ENCODE data around the gene BATF2.
"Not testable (repeated sequence)": the region's sequence is repeated elsewhere in the genome, so short reads cannot be mapped to it uniquely, and the experiment has no call there.

BATF2 gene

GRCh38 chr11:64996710-64997380 is at the start of gene BATF2:
BATF2 (minus strand) TSS chr11:64996971; CDS start chr11:64996914, 57 bp downstream.
- peak; percentile 75 for DNase-seq

- no peak for DNase-seq
Measured at GRCh38 chr11:65045728-65046127, 49.0 kb upstream of the BATF2 start.

- no peak for DNase-seq
Measured at GRCh38 chr11:65045061-65045460, 48.3 kb upstream of the BATF2 start.

- no peak for DNase-seq
Measured at GRCh38 chr11:65043881-65044501, 47.2 kb upstream of the BATF2 start.

- DNase-seq: no peak
Measured at GRCh38 chr11:65042891-65043290, 46.1 kb upstream of the BATF2 start.

GRCh38 chr11:65040847-65041622 is 44.3 kb upstream of the BATF2 start, which contains the start of gene SAC3D1:
SAC3D1 (plus strand) TSS chr11:65041210; CDS start chr11:65041293, 83 bp downstream.
- peak; percentile 94 for DNase-seq

DNA sequence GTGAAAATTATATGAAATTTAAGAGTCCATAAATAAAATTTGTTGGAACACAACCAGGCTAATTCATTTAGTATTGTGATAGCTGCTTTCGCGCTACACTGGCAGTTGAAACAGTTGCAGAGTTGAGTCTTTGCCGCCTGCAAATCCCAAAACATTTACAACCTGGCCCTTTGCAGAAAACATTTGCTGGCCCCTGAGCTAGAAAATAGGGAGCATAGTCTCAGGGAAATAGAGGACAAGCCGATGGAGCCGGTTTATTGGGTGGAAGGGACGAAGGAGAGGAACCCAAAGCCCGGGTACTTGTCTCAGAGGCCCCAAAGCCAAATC is 43.7 kb upstream of the BATF2 start:
- no peak for DNase-seq

- no peak for DNase-seq
Measured at GRCh38 chr11:65036931-65037330, 40.2 kb upstream of the BATF2 start.

DNA sequence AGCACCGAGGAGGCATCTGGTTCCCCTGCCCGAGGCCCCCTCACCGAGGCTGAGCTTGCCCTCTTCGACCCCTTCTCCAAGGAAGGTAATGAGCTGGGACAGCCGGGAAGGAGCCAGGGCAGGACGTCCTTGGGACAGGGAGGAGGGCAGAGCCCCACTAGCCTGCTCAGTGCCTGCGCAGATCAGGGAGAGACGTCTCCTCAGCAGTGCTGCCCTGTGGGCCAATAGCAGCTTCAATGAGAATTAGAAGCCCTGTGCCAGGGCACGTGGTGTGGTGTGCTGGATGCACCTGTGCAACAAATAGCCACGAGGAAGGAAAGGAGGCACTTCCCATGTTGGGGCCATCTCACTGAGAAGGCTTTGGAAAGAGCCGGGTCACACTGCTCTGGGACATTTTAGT is 38.8 kb upstream of the BATF2 start:
- DNase-seq: no peak

- DNase-seq: no peak
Measured at GRCh38 chr11:65034423-65034822, 37.7 kb upstream of the BATF2 start.

GRCh38 chr11:65032216-65032615 is 35.4 kb upstream of the BATF2 start:
- DNase-seq: no peak

DNA sequence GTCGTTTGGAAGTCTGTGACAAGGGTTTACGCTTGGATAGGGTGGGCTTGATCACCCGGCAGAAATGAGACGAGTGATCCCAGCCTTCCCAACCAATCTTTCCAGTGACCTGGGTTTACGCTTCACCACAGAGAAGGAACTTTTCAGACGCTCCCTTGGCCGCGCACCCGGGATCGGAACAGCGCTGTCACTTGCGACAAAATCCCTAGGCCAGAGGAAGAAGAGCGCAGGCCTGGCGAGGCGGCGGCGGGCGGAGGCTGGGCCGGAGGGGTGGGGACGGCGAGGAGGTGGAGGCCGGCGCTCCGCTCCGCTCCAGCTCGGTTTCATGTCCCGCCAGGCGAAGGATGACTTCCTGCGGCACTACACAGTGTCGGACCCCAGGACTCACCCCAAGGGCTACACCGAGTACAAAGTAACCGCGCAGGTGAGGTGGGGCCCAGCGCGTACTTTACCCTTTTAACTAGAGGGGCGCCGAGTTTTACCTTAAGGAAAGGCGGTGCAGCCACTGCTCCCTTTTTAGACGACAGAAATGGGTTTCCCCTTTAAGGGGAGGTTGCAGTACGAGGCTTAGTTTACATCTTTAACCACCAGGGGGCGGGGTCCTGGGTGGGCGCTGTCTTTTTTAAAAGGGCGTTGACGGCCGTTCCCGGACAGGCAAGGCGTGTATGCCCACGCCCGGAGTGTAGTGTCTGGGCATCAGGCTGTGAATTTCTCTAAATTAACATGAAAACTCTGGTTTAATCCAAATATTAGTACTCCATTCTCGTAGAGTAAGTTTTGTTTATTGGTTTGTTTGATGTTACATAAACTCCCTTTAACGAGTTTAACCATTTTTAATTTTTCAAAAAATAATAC is 30.7 kb upstream of the BATF2 start, which contains the start of gene SNX15:
Gene SNX15, plus strand, starts transcription at position 227 of the 855 bp plus-strand sequence. Its CDS starts 99 bp downstream, at position 326.
- DNase-seq: peak; percentile 91

GRCh38 chr11:65026810-65027209 is 30.0 kb upstream of the BATF2 start:
- DNase-seq: no peak

DNA sequence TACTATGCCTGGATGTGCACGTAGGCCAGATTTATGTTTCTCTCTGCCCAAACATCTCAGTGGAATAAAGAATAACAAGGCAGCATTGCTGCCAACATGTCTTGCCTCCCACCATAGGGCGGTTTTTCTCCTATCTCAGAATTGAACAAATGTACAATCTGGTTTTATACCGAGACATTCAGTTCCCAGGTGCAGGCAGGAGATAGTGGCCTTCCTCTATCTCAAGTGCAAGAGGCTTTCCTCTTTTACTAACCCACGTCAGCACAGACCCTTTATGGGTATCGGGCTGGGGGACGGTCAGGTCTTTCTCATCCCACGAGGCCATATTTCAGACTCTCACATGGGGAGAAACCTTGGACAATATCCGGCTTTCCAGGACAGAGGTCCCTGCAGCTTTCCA is 26.7 kb upstream of the BATF2 start:
- not testable (repeated sequence) for DNase-seq

- no peak for DNase-seq
Measured at GRCh38 chr11:65021509-65021908, 24.7 kb upstream of the BATF2 start.

DNA sequence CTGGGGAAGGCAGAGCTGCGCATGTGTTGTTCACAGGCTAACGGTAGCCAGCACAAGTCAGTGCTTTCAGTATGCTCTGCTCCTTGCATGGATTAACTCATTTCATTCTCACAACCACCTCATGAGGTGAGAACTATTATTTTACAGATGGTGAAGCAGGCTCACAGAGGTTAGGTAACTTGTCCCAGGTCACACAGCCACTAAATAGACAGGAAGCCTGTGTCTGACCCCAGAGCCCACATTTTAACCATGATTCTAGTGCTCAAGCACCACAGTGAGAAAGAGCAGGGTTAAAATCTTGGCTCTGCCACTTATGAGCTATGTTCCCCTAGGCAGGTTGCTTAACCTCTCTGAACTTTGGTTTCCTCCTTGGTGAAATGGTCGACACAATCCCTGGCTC is 24.2 kb upstream of the BATF2 start:
- DNase-seq: no peak

DNA sequence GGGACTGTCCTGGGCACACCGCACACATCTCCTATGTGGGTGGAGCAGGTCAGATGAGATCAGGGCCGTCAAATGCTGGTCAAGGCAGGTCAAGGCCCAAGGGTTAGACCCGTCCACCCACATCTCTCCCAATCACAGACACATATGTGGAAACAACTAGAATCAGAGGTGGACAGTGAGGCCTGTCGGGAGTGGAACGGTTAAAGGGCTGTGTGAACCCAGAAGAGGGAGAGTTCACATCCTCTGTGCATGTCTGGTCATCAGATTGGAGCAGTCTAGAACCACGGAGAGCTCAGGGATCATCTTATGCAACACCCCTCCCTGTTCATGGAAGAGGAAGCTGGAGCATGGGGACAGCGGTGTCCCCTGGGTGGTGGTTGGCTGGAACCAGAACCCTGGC is 23.1 kb upstream of the BATF2 start:
- no peak for DNase-seq

DNA sequence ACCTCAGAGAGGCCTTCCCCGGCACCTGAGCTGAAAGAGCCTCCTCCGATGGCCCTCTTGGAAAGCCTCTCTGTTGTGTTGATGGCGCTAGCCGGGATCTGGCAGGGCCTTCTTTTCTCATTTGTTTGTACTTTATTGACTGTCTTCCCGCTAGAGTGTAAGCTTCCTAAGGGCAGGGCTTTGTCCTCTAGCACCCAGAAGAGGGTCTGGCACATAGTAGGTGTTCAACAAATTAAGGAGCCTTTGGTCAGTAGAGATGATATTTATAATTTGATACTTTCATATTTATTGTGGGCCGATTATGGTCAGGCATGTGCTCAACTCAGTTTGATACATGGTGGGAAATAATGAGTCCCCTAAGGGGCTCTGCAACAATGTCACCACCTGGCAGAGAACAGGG is 21.2 kb upstream of the BATF2 start:
- DNase-seq: no peak

DNA sequence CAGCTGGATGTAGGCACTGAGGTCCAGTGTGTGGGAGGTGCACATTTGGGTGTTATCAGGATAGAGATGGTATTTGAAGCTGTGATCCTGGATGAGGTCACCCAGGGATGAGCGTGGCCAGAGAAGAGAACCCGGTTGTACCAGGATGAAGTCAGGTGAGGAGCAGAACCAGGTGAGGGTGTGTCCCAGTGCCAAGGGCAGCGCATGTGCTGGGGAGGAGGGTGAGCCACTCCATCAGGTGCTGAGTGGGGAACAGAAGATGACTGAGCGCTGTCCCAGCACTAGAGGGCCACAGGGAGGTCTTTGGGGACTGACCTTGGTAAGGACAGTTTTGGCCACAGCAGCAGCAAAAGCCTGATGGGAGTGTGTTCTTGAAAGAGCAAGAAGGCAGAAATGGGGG is 19.9 kb upstream of the BATF2 start:
- DNase-seq: no peak

- peak; percentile 1 for DNase-seq
Measured at GRCh38 chr11:65014726-65015227, 18.0 kb upstream of the BATF2 start.

GRCh38 chr11:65013888-65014725 is 17.3 kb upstream of the BATF2 start, which contains the start of gene ARL2:
ARL2 (plus strand) TSS chr11:65014160; CDS start chr11:65014208, 48 bp downstream.
- peak; percentile 80 for DNase-seq
